ENCODE measurements around the gene FAM167B. TPM values are rescaled to one million over a fixed set of nuclear protein-coding genes. Genes with fewer than 3 reads are reported as not detected.

The FAM167B gene
- polyA plus RNA-seq (2012; ENCODE audit: missing spikeins): not detected

DNA sequence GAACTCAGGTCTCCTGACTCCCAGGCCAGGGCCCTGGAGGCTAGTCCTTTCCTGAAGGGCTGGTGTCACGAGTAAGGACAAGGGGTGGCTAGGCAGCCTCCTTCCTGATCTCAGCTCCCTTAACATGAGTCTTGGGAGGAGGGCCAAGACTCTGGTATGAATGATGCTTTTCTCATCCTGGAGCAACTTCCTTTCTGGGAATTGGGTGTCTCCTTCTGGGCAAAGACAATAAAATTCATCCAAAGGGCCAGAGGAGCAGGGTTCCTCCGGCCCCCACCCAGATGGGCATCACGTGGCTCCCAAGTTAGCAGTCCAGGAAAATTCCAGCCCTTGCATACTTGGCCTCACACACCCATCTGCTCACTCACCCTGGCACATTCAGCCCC lies at the start of gene FAM167B:
Gene FAM167B (plus strand): TSS at position 335 of the 386 bp plus-strand sequence. CDS start 200 bp downstream, outside the sequence.
- FAIRE-seq (no peak), DNase-seq (ENCODE audit: insufficient read length) (no peak)
- TF ChIP-seq TAF1 (IDR thresholded peaks at IDR 0.05; ENCODE audit: borderline replicate concordance, low read depth, low read length): no peak
- TF ChIP-seq POLR2AphosphoS5 (IDR thresholded peaks at IDR 0.05; ENCODE audit: low read depth, low read length): no peak
- TF ChIP-seq POLR2A (IDR thresholded peaks at IDR 0.05; ENCODE audit: low read depth, low read length): no peak

- DNase-seq (ENCODE audit: insufficient read length): no peak
- TF ChIP-seq TAF1 (IDR thresholded peaks at IDR 0.05; ENCODE audit: borderline replicate concordance, low read depth, low read length) (no peak), POLR2AphosphoS5 (IDR thresholded peaks at IDR 0.05; ENCODE audit: low read depth, low read length) (no peak), POLR2A (IDR thresholded peaks at IDR 0.05; ENCODE audit: low read depth, low read length) (no peak)
- no peak for FAIRE-seq
These were observed 49.2 kb upstream of the FAM167B start for GRCh38 chr1:32197837-32198236.

- DNase-seq (ENCODE audit: insufficient read length) (no peak), FAIRE-seq (no peak)
- no peak for TF ChIP-seq TAF1 (IDR thresholded peaks at IDR 0.05; ENCODE audit: borderline replicate concordance, low read depth, low read length)
- peak; percentile 45 for TF ChIP-seq POLR2A (IDR thresholded peaks at IDR 0.05; ENCODE audit: low read depth, low read length)
- no peak; the same call in none of the 2 replicates for TF ChIP-seq POLR2AphosphoS5 (IDR thresholded peaks at IDR 0.05; ENCODE audit: low read depth, low read length)
These were observed 48.6 kb upstream of the FAM167B start for GRCh38 chr1:32198237-32199042.

- no peak for DNase-seq (ENCODE audit: insufficient read length)
- TF ChIP-seq TAF1 (IDR thresholded peaks at IDR 0.05; ENCODE audit: borderline replicate concordance, low read depth, low read length) (no peak), POLR2A (IDR thresholded peaks at IDR 0.05; ENCODE audit: low read depth, low read length) (no peak; the same call in 1 of the 2 replicates), POLR2AphosphoS5 (IDR thresholded peaks at IDR 0.05; ENCODE audit: low read depth, low read length) (no peak; the same call in 1 of the 2 replicates)
- FAIRE-seq: no peak
These were observed 47.8 kb upstream of the FAM167B start for GRCh38 chr1:32199043-32199716.

- FAIRE-seq (peak; percentile 40), DNase-seq (ENCODE audit: insufficient read length) (no peak)
- no peak for TF ChIP-seq POLR2A (IDR thresholded peaks at IDR 0.05; ENCODE audit: low read depth, low read length)
- TF ChIP-seq TAF1 (IDR thresholded peaks at IDR 0.05; ENCODE audit: borderline replicate concordance, low read depth, low read length): no peak
- TF ChIP-seq POLR2AphosphoS5 (IDR thresholded peaks at IDR 0.05; ENCODE audit: low read depth, low read length): no peak
These were observed 47.3 kb upstream of the FAM167B start for GRCh38 chr1:32199717-32200072.

GRCh38 chr1:32200226-32201010 lies 46.6 kb upstream of the FAM167B start, which contains the start of gene CCDC28B:
Gene CCDC28B, plus strand, starts transcription at chr1:32200595. Its CDS starts 1,341 bp downstream, at chr1:32201936.
- FAIRE-seq: peak; percentile 92
- TF ChIP-seq POLR2AphosphoS5 (IDR thresholded peaks at IDR 0.05; ENCODE audit: low read depth, low read length) (0 out of 2 replicates have a peak, but pooled peaks have one; percentile 27), POLR2A (IDR thresholded peaks at IDR 0.05; ENCODE audit: low read depth, low read length) (no peak)

GRCh38 chr1:32201011-32201855 lies 45.8 kb upstream of the FAM167B start:
- FAIRE-seq: peak; percentile 90

More at GRCh38 chr1:32200226-32201010, 46.6 kb upstream of the FAM167B start, which contains the start of gene CCDC28B:
- peak; percentile 69 for DNase-seq (ENCODE audit: insufficient read length)

GRCh38 chr1:32204943-32205361 lies 42.1 kb upstream of the FAM167B start:
- FAIRE-seq (no peak), DNase-seq (ENCODE audit: insufficient read length) (no peak)
- TF ChIP-seq TAF1 (IDR thresholded peaks at IDR 0.05; ENCODE audit: borderline replicate concordance, low read depth, low read length): no peak
- no peak for TF ChIP-seq POLR2A (IDR thresholded peaks at IDR 0.05; ENCODE audit: low read depth, low read length)
- no peak for TF ChIP-seq POLR2AphosphoS5 (IDR thresholded peaks at IDR 0.05; ENCODE audit: low read depth, low read length)

More at GRCh38 chr1:32201011-32201855, 45.8 kb upstream of the FAM167B start:
- no peak for TF ChIP-seq POLR2AphosphoS5 (IDR thresholded peaks at IDR 0.05; ENCODE audit: low read depth, low read length)
- peak; percentile 63; the same call in 1 of the 2 replicates for TF ChIP-seq POLR2A (IDR thresholded peaks at IDR 0.05; ENCODE audit: low read depth, low read length)
- TF ChIP-seq TAF1 (IDR thresholded peaks at IDR 0.05; ENCODE audit: borderline replicate concordance, low read depth, low read length): no peak
- DNase-seq (ENCODE audit: insufficient read length): peak; percentile 69

DNA sequence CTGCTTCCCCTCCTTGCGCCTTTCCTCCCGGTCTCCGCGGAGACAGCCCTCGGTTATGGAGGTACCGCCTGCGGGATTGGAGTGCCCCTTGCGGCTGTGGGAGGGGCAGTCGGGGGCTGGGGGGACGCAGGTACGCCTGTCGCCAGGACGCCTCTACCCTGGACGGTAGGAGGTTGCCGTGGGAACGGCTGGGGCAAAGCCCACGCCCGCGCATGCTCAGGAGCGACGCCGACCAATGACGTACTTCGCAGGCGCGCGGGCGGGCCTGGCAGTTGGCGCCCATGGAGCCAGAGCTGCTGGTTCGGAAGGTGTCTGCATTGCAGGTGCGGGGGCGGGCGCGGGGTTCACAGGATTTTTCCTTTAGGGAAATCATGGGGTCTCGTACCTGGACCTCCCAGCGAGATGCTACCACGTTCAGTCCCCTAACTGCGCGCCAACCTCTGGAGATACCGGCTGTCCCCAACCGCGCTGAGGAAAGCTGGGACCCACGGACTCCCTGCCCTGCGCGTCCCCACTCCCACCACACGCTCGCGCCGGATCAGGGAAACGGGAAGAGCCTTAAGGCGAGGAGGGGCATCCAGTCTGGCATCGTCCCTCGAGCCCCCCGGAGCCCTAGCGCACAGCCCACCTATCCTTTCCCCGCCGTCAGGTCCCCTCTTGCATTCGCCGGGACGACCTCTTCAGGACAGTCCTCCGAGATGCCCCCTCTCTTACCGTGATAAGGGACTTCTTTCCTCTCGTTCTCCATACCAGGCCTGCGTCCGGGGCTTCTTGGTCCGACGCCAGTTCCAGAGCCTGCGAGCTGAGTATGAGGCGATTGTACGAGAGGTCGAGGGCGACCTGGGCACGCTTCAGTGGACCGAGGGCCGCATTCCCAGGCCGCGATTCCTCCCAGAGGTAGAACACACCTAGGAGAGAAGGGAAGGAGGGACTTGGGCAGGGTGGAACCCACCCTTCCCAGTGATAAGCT lies 41.3 kb upstream of the FAM167B start, which contains the start of gene IQCC:
Gene IQCC (plus strand): TSS at position 271 of the 970 bp plus-strand sequence. CDS start 11 bp downstream, at position 282.
- peak; percentile 81 for TF ChIP-seq POLR2AphosphoS5 (IDR thresholded peaks at IDR 0.05; ENCODE audit: low read depth, low read length)
- no peak for TF ChIP-seq TAF1 (IDR thresholded peaks at IDR 0.05; ENCODE audit: borderline replicate concordance, low read depth, low read length)
- peak; percentile 77; the same call in 1 of the 2 replicates for TF ChIP-seq POLR2A (IDR thresholded peaks at IDR 0.05; ENCODE audit: low read depth, low read length)
- DNase-seq (ENCODE audit: insufficient read length) (peak; percentile 95), FAIRE-seq (peak; percentile 97)

Data from GM12892 (cell line).